GM18508 (cell line): ENCODE data around the gene F5.

Experiments used
- ATAC-seq: cut with Tn5 transposase; IDR thresholded peaks from one replicate; pipeline ENCODE4 v1.9.1; 2021; ENCODE audit warnings: moderate number of reproducible peaks; ENCODE audit not compliant: insufficient read depth, unreplicated experiment

The F5 gene

GRCh38 chr1:169586395-169587255 is at the start of gene F5:
TSS of gene F5 (minus strand) at chr1:169586481. CDS start at chr1:169586386, 95 bp downstream.
- peak; percentile 79 for ATAC-seq

GRCh38 chr1:169634877-169635276 is 48.6 kb upstream of the F5 start:
- ATAC-seq: no peak

DNA sequence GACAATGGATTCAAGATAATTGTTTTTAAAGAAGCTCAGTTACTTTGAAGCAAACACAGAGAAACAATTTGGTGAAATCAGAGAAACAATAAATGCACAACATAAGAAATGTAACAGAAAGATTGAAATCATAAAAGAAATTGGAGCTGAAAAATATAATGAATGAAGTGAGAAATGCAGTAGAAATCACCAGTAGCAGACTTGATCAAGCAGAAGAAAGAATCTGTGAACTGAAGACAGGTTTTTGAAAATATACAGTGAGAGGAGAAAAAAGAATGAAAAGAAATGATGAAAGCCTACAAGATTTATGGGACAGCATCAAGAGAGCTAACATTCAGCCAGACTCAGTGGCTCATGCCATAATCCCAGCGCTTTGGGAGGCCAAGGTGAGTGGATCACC is 47.9 kb upstream of the F5 start:
- no peak for ATAC-seq

DNA sequence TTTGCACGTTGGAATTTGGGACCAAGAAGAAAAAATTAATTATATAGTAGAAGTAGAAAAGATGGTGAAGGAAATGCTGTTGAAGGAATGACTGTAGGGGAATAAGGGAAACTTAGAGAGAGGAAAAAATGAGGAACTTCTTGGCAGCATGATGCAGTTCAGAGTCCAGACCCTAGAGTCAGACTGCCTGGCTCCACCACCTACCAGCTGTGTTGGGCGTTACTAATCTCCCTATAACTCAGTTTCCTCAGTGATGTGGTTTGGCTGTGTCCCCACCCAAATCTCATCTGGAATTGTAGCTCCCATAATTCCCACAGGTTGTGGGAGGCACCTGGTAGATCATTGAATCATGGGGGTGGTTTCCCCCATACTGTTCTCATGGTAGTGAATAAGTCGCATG is 45.0 kb upstream of the F5 start:
- ATAC-seq: no peak

DNA sequence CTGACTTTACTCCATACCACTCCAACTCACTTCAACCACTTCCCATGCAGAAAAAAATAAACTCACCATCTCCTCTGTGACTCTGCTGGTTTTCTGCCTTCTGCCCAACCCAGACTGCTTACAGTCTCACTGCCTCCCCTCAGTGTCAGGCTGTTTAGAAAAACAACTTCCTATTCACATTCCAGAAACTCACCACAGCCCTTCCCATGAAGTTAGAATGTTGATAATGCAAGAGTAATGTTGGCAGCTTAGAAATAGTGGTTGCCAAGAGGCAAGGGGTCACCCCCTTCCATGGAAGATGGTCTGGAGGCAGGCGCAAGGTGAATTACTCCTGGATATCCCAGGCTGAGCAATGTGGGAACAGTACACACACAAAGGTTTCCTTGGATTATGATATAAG is 43.7 kb upstream of the F5 start, which contains the start of gene SELP:
SELP (minus strand) TSS at position 119 of the 400 bp plus-strand sequence; CDS start at position 69, 50 bp downstream.
- no peak for ATAC-seq

GRCh38 chr1:169624912-169625311 is 38.6 kb upstream of the F5 start:
- ATAC-seq: no peak

GRCh38 chr1:169624122-169624521 is 37.8 kb upstream of the F5 start:
- no peak for ATAC-seq

DNA sequence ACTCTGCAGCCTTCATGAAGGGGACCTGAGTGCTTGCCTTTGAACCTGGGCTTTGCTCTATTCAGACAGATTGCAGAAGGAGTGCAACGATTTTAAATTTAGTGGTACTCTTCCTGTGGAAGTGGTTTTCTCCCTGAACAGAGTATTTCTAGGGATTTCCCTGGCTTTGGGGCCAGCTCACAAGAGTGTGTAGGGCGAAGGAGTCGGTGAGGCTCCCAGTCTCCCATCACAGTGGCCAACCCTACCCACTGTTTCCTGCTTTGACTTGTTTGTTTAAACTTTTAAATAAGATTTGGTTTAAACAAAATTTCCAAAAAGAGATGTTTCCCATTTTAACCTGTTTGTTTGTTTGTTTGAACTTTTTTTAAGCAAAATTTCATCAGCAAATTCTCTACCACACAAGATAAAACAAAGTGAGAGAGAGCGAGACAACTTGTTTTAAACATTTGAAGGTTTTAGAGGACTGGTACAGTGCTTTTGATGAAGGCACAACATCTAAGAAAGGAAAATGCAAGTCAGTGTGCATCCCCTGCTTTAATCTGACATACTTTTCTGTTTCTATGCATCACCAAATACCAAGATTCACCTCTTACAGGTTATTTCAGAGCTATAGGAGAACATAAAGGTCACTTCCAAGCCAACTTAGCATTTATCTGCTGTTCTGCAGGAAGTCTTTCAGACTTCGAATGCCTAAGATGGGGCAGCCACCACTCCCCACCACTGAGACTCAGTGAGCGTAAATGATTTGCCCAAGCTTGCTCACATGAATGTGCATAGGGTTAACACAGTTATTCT is 37.0 kb upstream of the F5 start:
- ATAC-seq: no peak

DNA sequence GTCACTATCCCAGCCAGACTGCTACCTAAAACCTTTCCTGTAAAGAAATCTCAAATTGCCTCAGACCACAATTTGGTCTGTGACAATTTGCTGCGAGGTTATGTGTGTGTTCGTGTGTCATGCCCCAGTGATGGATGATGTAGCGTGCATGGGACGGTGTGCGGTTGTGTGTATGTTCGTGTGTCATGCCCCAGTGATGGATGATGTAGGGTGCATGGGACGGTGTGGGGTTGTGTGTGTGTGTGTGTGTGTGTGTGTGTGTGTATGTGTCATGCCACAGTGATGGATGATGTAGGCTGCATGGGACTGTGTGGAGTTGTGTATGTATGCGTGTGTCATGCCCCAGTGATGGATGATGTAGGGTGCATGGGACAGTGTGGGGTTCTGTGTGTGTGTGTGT is 34.3 kb upstream of the F5 start:
- ATAC-seq: no peak

- ATAC-seq: no peak
These were observed 32.1 kb upstream of the F5 start for GRCh38 chr1:169618367-169618766.

GRCh38 chr1:169615803-169616202 is 29.5 kb upstream of the F5 start:
- ATAC-seq: no peak

- ATAC-seq: no peak
These were observed 24.6 kb upstream of the F5 start for GRCh38 chr1:169610858-169611257.

DNA sequence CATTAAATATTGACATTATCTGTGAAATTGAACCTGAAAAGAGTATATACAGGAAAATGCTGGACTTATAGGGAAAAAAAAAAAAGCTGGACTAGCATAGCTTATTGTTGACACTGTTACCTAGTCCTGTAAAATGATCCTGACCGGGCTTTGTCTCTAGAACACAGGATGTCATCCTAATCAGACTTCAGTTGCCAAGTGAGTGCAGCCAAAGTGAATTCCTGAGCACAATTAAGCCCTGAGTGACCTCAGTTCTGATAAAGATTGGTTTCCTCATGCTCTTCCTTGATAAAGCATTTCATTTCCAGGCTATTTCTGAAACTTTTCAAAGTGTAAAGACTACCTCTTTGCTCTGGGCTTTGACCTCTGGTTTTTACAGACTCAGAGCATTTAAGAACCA is 23.8 kb upstream of the F5 start:
- ATAC-seq: no peak

GRCh38 chr1:169608226-169608625 is 21.9 kb upstream of the F5 start:
- no peak for ATAC-seq

- ATAC-seq: peak; percentile 71
These were observed 18.7 kb upstream of the F5 start for GRCh38 chr1:169604781-169605560.

- no peak for ATAC-seq
These were observed 15.0 kb upstream of the F5 start for GRCh38 chr1:169601096-169601881.

DNA sequence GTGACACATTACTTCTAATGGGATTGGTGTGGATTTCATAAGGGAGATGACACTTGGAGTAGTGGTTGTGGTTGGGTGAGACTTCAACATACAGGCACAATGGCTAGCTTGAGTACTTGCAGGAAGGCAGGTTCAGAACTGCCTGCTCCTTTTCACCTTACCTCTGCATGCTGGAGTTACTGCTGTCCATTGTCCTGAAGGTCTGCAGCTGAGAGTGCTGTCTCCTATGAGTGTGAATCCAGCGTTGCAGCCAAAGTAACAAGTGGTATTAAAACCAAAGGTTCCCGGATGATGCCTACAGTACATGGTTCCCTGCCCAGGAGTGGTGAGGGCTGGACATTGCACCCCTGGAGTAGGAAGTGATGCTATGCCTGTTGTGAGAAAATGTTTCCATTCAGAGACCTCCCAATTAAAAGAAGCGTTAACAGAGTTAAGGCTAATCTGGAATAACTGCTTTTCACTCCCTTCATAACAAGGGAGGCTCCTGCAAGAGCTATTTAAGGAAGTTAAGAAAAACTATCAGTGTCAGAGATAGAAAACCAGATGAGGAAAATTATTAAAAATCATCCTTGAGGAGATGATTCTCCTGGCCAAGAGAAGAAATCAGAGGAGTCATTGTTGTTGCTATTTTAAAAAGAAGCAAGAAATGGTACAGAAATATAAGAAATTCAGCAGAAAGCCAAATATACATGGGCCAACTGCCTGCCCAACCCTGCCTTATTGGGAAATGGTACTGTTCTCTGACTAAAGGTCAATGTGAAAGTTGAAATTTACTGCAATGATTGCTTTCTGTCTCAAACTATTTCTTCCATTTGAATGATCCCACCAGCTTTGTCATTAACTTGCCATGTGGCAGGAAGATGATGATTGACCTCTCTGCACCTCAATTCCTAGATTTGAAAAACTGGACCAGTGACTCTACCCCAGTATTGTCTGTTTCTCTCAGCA is 9.8 kb upstream of the F5 start:
- ATAC-seq: no peak

DNA sequence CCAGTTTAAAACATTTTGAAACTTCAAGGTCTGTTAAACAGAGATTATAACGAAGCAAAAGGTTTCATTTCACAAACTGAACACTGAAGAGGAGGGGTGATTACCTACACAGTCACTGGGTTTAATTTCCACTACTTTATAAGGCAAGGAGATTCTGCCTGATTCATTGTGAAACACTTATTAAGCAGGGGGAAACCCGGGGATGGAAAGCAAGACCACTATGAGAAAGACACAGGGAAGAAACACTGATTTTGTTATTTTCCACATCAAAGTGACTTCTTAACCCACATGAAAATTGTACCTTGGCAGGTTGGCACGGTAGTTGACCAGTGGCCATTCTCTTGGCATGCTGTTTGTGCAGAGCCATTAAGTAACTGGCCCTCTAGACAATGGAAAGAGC is 8.1 kb upstream of the F5 start:
- ATAC-seq: peak; percentile 58

DNA sequence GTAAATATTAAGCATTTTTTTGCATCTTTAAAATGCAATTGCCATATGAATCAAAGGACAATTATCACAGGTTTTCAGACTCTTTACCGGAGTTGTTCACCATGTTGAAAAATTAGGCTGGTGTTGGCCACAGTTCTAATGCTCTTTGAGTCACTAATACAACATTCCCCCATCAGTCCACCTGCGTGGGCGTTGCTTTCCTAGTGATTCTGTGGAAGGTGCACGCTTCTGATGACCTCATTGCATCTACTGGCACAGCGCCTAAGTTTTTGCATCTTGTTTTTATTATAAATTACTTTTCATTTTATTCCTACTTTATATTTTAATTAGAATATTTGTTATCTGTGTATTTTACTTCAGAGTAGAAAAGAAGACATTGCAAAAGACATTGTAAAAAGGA is 4.7 kb upstream of the F5 start:
- ATAC-seq: no peak
